BLaER1 (cell line): Measurements from ENCODE around the gene ERVMER34-1.

ENCODE experiments used
- H3K27ac ChIP-seq: shearing (Covaris generic); formaldehyde crosslinking; 2 replicates; pipeline ENCODE4 v1.8.1; 2022
- H3K27me3 ChIP-seq: shearing (Covaris generic); formaldehyde crosslinking; 2 replicates; pipeline ENCODE4 v1.8.1; 2022
- H3K36me3 ChIP-seq: shearing (Covaris generic); formaldehyde crosslinking; 2 replicates; pipeline ENCODE4 v1.8.1; 2022
- H3K4me1 ChIP-seq: shearing (Covaris generic); formaldehyde crosslinking; 2 replicates; pipeline ENCODE4 v1.8.1; 2022
- H3K4me2 ChIP-seq: shearing (Covaris generic); formaldehyde crosslinking; 2 replicates; pipeline ENCODE4 v1.8.1; 2022
- H3K4me3 ChIP-seq: shearing (Covaris generic); formaldehyde crosslinking; 2 replicates; pipeline ENCODE4 v1.8.1; 2022
- H3K9ac ChIP-seq: shearing (Covaris generic); formaldehyde crosslinking; 2 replicates; pipeline ENCODE4 v1.8.1; 2022
- H3K9me3 ChIP-seq: shearing (Covaris generic); formaldehyde crosslinking; 2 replicates; pipeline ENCODE4 v1.8.1; 2022
- H4K20me1 ChIP-seq: shearing (Covaris generic); formaldehyde crosslinking; 2 replicates; pipeline ENCODE4 v1.8.1; 2022
- Cebpa-rat ChIP-seq: shearing (Covaris generic); IDR thresholded peaks from 2 replicates; pipeline ENCODE4 v1.8.1; 2022

The ERVMER34-1 gene

DNA sequence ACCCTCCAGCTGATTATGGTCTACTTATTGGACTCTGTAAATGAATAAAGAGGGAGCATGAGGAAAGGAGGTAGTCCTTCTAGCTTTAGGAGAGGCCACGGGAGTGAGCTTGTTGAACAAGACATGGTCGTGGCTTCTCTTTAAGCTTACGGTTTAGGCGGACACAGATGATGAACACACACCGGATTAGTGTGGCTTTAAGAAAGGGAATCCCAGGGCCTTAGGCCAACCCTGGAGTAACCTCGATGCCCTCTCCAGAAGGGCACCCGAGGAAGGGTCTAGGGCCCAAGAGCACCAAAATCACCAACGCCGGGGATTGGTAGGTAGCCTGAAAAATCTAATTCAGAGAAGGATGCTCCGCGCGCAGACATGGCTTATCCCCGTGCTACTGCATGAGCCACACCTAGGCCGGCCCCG, 39.4 kb downstream of the ERVMER34-1 start:
- Histone ChIP-seq H3K27me3 (no peaks in the 10 kb centered on the region), H3K36me3 (peaks cover 34% of the 10 kb centered on the region), H3K27ac (no peak overlapping the region), H3K4me1 (peaks cover 33% of the 10 kb centered on the region), H3K9ac (no peak overlapping the region), H4K20me1 (peaks cover 16% of the 10 kb centered on the region; the same call in 1 of the 2 replicates), H3K9me3 (no peaks in the 10 kb centered on the region), H3K4me3 (peak overlapping the region; percentile 94), H3K4me2 (peak overlapping the region; percentile 69)
- TF ChIP-seq Cebpa-rat, result no peak

DNA sequence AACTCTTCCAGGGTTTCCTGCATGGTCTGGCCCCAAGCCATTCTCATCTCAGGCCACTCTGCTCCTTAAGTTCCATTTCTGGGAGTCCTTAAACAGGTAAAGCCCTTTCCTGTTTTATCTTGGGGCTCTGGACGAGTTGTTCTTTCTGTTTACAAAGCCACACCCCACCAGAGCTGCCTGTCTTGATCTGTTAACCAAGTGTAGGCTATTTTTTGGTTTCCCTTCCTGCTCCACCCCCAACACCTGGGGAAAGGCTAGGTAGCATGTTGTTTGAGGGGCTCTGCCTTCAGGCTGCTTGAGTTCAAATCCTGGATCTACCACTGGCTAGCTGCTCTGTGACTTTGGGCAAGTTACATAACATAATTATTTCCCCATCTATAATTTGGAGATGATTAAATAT, 40.0 kb downstream of the ERVMER34-1 start:
- Histone ChIP-seq H3K4me2 (peak overlapping the region; percentile 30), H3K27me3 (no peaks in the 10 kb centered on the region), H4K20me1 (peaks cover 11% of the 10 kb centered on the region; the same call in 1 of the 2 replicates), H3K36me3 (peaks cover 29% of the 10 kb centered on the region), H3K9me3 (no peaks in the 10 kb centered on the region), H3K9ac (no peak overlapping the region), H3K4me3 (no peak overlapping the region), H3K27ac (no peak overlapping the region), H3K4me1 (peaks cover 33% of the 10 kb centered on the region)
- no peak for TF ChIP-seq Cebpa-rat

DNA sequence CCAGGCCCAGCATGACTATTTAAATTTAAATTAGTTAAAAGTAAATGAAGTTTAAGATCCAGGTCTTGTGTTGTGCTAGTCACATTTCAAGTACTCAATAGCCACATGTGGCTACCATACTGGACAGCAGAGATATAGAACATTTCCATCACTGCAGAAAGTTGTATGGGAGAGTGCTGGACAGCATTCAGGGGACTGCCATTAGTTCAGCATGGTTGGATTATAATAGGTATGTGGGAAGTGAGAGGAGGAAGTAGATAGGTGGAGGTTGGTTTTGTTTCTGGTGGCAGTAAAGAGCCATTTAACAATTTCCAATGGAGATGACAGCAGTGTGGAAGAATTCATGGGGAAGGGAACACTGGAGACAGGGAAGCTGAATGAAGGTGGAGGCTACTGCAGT, 42.1 kb downstream of the ERVMER34-1 start:
- H3K27me3 ChIP-seq, result no peaks in the 10 kb centered on the region
- TF ChIP-seq Cebpa-rat, result no peak
- H3K27ac ChIP-seq, result no peak overlapping the region
- no peaks in the 10 kb centered on the region for H3K9me3 ChIP-seq
- H3K4me3 ChIP-seq, result no peak overlapping the region
- H3K36me3 ChIP-seq, result peaks cover 8% of the 10 kb centered on the region
- H3K4me2 ChIP-seq, result no peak overlapping the region
- peaks cover 18% of the 10 kb centered on the region for H3K4me1 ChIP-seq
- H4K20me1 ChIP-seq, result peaks cover 8% of the 10 kb centered on the region; the same call in 1 of the 2 replicates
- H3K9ac ChIP-seq, result no peak overlapping the region

DNA sequence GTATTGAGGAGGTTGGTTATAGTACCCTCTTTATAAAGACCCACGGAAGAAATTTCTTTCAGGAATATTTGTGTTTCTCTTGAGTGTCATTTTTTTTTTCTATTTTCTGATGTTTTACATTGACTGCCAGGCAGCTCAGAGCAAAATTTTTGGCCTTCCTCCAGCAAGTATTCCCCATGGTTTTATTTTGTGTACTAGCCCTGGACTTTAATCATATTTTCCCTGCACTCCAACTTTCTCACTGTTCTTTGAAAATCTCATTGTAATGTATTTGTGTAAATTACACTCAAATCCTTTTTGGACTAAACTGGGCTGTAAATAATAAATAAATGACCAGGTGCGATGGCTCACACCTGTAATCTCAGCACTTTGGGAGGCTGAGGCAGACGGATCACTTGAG, 46.6 kb downstream of the ERVMER34-1 start:
- H3K4me3 ChIP-seq, result no peak overlapping the region
- no peaks in the 10 kb centered on the region for H3K36me3 ChIP-seq
- no peaks in the 10 kb centered on the region for H4K20me1 ChIP-seq
- H3K9me3 ChIP-seq, result no peaks in the 10 kb centered on the region
- H3K4me2 ChIP-seq, result no peak overlapping the region
- H3K9ac ChIP-seq, result no peak overlapping the region
- H3K27me3 ChIP-seq, result no peaks in the 10 kb centered on the region
- H3K4me1 ChIP-seq, result no peaks in the 10 kb centered on the region
- no peak for TF ChIP-seq Cebpa-rat
- H3K27ac ChIP-seq, result no peak overlapping the region

DNA sequence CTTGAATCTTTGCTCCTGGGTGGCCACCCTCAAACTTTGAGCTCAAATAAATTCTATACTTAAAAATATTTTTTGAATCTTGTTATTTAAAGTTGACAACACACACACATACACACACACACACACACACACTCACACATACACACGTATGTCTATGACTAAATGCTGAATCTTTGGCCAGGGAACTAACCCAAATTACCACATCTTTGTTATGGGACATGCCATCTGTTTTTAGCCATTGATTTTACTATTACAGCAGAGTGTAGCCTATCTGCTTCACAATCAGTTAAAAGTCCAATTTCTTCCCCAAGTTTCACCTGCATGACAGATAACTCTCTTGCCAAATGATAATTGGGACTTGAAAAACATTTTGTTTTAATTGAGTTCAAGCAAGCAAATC, 47.1 kb downstream of the ERVMER34-1 start:
- Histone ChIP-seq H3K36me3 (no peaks in the 10 kb centered on the region), H3K9me3 (no peaks in the 10 kb centered on the region), H3K4me3 (no peak overlapping the region), H3K4me1 (no peaks in the 10 kb centered on the region), H3K4me2 (no peak overlapping the region), H3K27ac (no peak overlapping the region), H3K27me3 (no peaks in the 10 kb centered on the region), H3K9ac (no peak overlapping the region), H4K20me1 (no peaks in the 10 kb centered on the region)
- no peak for TF ChIP-seq Cebpa-rat

DNA sequence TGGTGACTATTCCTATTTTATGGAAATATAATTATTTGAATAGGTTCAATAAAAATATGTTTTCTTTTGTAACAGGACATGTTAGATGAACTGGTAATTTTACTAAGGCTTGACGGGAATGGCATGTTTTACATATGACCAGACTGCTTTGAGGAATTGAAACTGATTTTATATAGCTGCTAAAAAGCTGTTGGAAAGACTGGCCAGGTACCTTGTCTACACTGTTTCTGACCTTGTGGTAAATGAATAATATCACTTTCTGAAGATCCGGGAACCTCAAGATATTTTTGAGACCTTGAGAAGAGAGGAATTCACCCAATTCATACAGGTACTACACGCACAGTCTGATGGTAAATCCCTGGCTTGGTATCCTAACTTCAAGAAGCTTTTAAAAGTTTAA, 50.0 kb downstream of the ERVMER34-1 start:
- no peaks in the 10 kb centered on the region for H3K9me3 ChIP-seq
- no peak overlapping the region for H3K4me2 ChIP-seq
- H3K9ac ChIP-seq, result no peak overlapping the region
- no peak overlapping the region for H3K27ac ChIP-seq
- no peak overlapping the region for H3K4me3 ChIP-seq
- no peaks in the 10 kb centered on the region for H3K4me1 ChIP-seq
- no peak for TF ChIP-seq Cebpa-rat
- no peaks in the 10 kb centered on the region for H4K20me1 ChIP-seq
- H3K36me3 ChIP-seq, result no peaks in the 10 kb centered on the region
- H3K27me3 ChIP-seq, result no peaks in the 10 kb centered on the region

- H3K4me1 ChIP-seq, result no peaks in the 10 kb centered on the region
- no peak overlapping the region for H3K27ac ChIP-seq
- H3K36me3 ChIP-seq, result no peaks in the 10 kb centered on the region
- peaks cover 42% of the 10 kb centered on the region for H3K9me3 ChIP-seq
- no peak overlapping the region for H3K4me2 ChIP-seq
- no peak for TF ChIP-seq Cebpa-rat
- H3K9ac ChIP-seq, result no peak overlapping the region
- no peaks in the 10 kb centered on the region for H4K20me1 ChIP-seq
- H3K4me3 ChIP-seq, result no peak overlapping the region
- no peaks in the 10 kb centered on the region for H3K27me3 ChIP-seq
Measured at GRCh38 chr4:52694936-52695335, 56.3 kb downstream of the ERVMER34-1 start.

DNA sequence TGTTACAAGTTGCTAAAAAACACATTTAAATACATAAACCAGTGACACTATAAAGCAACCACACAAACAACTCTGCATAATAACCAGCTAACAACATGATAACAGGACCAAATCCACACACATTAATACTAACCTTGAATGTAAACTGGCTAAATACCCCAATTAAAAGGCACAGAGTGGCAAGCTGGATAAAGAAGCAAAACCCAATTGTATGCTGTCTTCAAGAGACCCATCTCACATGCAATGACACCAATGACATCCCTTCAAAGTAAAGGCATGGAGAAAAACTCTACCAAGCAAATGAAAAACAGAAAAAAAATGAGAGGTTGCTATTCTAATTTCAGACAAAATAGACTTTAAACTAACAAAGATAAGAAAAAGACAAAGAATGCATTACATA, 57.7 kb downstream of the ERVMER34-1 start:
- no peak overlapping the region for H3K4me2 ChIP-seq
- H3K27me3 ChIP-seq, result no peaks in the 10 kb centered on the region
- TF ChIP-seq Cebpa-rat, result no peak
- H3K4me3 ChIP-seq, result no peak overlapping the region
- H3K9me3 ChIP-seq, result peaks cover 42% of the 10 kb centered on the region
- no peaks in the 10 kb centered on the region for H4K20me1 ChIP-seq
- no peak overlapping the region for H3K9ac ChIP-seq
- no peaks in the 10 kb centered on the region for H3K4me1 ChIP-seq
- H3K36me3 ChIP-seq, result no peaks in the 10 kb centered on the region
- H3K27ac ChIP-seq, result no peak overlapping the region
